ENCODE measurements around the gene METTL21C.

Gene METTL21C

DNA sequence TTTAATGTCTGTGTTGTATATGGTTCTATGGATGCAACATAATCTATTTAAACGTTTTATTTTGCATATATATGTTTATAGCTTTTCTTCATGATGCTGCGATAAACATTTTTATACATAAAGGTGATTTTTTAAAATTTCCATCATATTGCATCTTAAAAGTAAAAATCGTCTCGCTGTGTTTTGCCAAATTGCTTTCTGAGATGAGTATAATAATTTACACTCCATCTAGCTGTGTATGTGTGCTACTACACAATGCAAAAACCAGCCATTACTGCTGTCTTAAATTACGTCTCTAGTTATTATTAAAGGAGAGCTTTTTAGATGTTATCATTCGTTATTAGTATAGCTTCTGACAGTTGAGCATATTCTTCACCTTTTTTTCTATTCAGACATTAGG lies 37.2 kb downstream of the METTL21C start:
- no peak for DNase-seq

DNA sequence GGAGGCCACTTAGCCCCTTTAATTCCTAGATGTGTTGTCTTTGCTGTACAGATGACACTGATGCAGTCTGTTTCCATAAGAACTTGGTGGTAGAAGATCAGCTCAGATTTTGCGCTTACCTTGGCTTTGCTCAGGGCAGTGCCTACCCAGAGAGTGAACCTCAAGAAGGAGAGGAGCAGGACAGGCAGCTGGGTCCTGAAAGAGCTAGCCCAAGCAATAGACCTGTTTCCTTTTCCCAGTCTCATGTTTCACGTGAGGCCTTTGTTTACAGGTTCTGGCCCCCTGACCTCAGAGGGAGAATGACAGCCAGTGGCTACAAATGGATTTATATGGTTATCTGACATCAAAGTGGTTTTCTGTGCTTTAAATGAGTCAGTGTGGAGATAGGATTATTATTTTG lies 40.1 kb downstream of the METTL21C start:
- DNase-seq = no peak

GRCh38 chr13:102651892-102652291 lies 43.0 kb downstream of the METTL21C start:
- DNase-seq = no peak

GRCh38 chr13:102651392-102651791 lies 43.5 kb downstream of the METTL21C start:
- no peak for DNase-seq

- DNase-seq = no peak
Observed at GRCh38 chr13:102650444-102650843, 44.4 kb downstream of the METTL21C start.

DNA sequence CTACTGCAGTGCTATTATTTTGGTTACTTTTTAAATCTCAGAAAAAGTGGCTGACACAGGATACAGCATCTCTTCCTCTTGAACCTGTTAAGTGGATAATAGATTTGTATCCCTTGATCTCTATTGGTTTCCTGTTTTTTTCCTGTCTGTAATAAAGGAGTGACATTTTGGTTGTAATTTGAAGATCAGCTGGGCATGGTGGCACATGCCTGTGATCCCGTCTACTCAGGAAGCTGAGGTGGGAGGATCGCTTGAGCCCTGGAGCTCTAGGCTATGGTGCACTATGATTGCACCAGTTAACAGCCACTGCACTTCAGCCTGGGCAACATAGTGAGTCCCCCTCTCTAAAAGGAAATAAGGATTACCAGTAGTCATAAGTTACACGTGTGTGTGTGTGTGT lies 46.8 kb downstream of the METTL21C start:
- DNase-seq = no peak

DNA sequence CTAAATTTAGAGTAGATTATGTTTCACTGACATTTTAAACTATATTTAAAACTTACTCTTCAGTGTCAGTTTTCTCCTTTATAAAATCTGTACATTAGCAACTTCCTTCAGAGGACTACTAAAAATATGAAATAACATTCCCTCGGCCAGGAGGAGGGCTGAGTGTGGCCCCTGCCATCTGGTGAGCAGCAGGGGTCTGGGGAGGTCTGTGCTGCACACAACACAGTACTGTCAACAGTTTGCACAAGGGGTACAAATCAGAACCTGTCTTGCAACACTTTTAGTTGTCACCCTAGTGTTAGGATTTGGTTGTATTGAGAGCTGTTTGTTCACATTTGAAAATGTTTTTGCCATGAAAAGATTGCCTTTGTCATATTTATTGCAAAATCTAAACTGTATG lies 49.1 kb downstream of the METTL21C start:
- no peak for DNase-seq

GRCh38 chr13:102643656-102644055 lies 51.2 kb downstream of the METTL21C start:
- no peak for DNase-seq

DNA sequence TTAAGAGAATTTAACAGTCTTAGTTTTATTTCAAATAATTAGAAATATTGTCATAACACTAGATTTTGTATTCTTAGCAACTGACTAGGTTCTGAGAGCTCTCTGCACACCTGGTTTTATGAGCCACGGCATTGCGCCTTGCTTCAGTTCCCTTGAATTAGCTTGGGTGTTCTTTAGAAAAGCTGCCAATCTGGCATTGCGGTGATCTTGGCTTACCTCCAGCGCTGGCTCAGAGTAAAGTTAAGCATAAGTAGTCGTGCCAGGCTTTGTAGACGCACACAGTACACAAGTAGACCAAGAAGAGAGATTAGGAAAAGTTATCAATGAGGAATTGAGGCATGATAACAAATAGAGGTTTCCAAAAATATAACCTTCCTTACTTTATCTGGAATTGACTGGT lies 52.4 kb downstream of the METTL21C start:
- DNase-seq = no peak

- DNase-seq = no peak
Observed at GRCh38 chr13:102642029-102642428, 52.8 kb downstream of the METTL21C start.

GRCh38 chr13:102638741-102639140 lies 56.1 kb downstream of the METTL21C start:
- DNase-seq = no peak

Data from COR-L47 (cell line).